Epithelial cell of prostate (primary cell): Measurements from ENCODE around the gene AZGP1.
"Not testable (repeated sequence)": the region's sequence is repeated elsewhere in the genome, so short reads cannot be mapped to it uniquely, and the experiment has no call there.

Source experiments
- DNase-seq: peaks from one replicate; pipeline ENCODE4 v3.0.0-alpha.2; 2011; ENCODE audit warnings: low read depth, low spot score
- H3K27ac ChIP-seq: fragments of 450-650 bp; 2 replicates; pipeline ENCODE4 v1.5.1; 2017; ENCODE audit warnings: mild to moderate bottlenecking

The AZGP1 gene

GRCh38 chr7:99955247-99955646 is 20.6 kb downstream of the AZGP1 start:
- peak overlapping the region; percentile 84 for H3K27ac ChIP-seq
- DNase-seq: no peak

GRCh38 chr7:99954643-99955042 is 21.2 kb downstream of the AZGP1 start:
- not testable (repeated sequence) for DNase-seq
- H3K27ac ChIP-seq: peak overlapping the region; percentile 84

GRCh38 chr7:99953649-99954048 is 22.2 kb downstream of the AZGP1 start:
- H3K27ac ChIP-seq: peak overlapping the region; percentile 84
- DNase-seq: peak; percentile 62

- peak overlapping the region; percentile 84 for H3K27ac ChIP-seq
- DNase-seq: not testable (repeated sequence)
Measured at GRCh38 chr7:99952649-99953048, 23.2 kb downstream of the AZGP1 start.

- not testable (repeated sequence) for H3K27ac ChIP-seq, DNase-seq
Measured at GRCh38 chr7:99950819-99951218, 25.0 kb downstream of the AZGP1 start.

- DNase-seq: no peak
- H3K27ac ChIP-seq: no peak overlapping the region
Measured at GRCh38 chr7:99949645-99950228, 26.1 kb downstream of the AZGP1 start.

- no peak overlapping the region for H3K27ac ChIP-seq
Measured at GRCh38 chr7:99947608-99948007, 28.2 kb downstream of the AZGP1 start.

GRCh38 chr7:99944497-99945070 is 31.2 kb downstream of the AZGP1 start:
- no peak overlapping the region for H3K27ac ChIP-seq
- DNase-seq: no peak

More at GRCh38 chr7:99947608-99948007, 28.2 kb downstream of the AZGP1 start:
- DNase-seq: no peak

GRCh38 chr7:99943641-99944496 is 32.0 kb downstream of the AZGP1 start:
- no peak overlapping the region for H3K27ac ChIP-seq
- DNase-seq: no peak

GRCh38 chr7:99938296-99938695 is 37.5 kb downstream of the AZGP1 start:
- H3K27ac ChIP-seq: no peak overlapping the region
- DNase-seq: no peak

- not testable (repeated sequence) for H3K27ac ChIP-seq
Measured at GRCh38 chr7:99935009-99935408, 40.8 kb downstream of the AZGP1 start.

GRCh38 chr7:99930376-99930775 is 45.5 kb downstream of the AZGP1 start:
- no peak for DNase-seq

More at GRCh38 chr7:99935009-99935408, 40.8 kb downstream of the AZGP1 start:
- not testable (repeated sequence) for DNase-seq

GRCh38 chr7:99929730-99930053 is 46.1 kb downstream of the AZGP1 start:
- H3K27ac ChIP-seq: no peak overlapping the region

More at GRCh38 chr7:99930376-99930775, 45.5 kb downstream of the AZGP1 start:
- no peak overlapping the region for H3K27ac ChIP-seq

GRCh38 chr7:99928994-99929729 is 46.7 kb downstream of the AZGP1 start, which contains the start of gene GJC3:
GJC3 (minus strand) TSS chr7:99929620; CDS start chr7:99929620, 0 bp downstream.
- no peak within 1 kb of the TSS for H3K27ac ChIP-seq
- no peak for DNase-seq

More at GRCh38 chr7:99929730-99930053, 46.1 kb downstream of the AZGP1 start:
- DNase-seq: no peak

GRCh38 chr7:99928188-99928587 is 47.6 kb downstream of the AZGP1 start:
- DNase-seq: no peak
- H3K27ac ChIP-seq: no peak overlapping the region

- no peak for DNase-seq
- H3K27ac ChIP-seq: no peak overlapping the region
Measured at GRCh38 chr7:99927536-99927935, 48.3 kb downstream of the AZGP1 start.

- no peak for DNase-seq
- H3K27ac ChIP-seq: no peak overlapping the region
Measured at GRCh38 chr7:99926321-99926720, 49.5 kb downstream of the AZGP1 start.

GRCh38 chr7:99923200-99923599 is 52.6 kb downstream of the AZGP1 start:
- DNase-seq: no peak
- H3K27ac ChIP-seq: no peak overlapping the region

GRCh38 chr7:99920149-99920548 is 55.7 kb downstream of the AZGP1 start:
- peak overlapping the region; percentile 90 for H3K27ac ChIP-seq
- no peak for DNase-seq

GRCh38 chr7:99919814-99920112 is 56.1 kb downstream of the AZGP1 start:
- peak overlapping the region; percentile 90 for H3K27ac ChIP-seq
- DNase-seq: no peak
